ENCODE results near the gene CNTNAP2.
"Not testable (repeated sequence)": the region's sequence is repeated elsewhere in the genome, so short reads cannot be mapped to it uniquely, and the experiment has no call there.

CNTNAP2 gene

DNA sequence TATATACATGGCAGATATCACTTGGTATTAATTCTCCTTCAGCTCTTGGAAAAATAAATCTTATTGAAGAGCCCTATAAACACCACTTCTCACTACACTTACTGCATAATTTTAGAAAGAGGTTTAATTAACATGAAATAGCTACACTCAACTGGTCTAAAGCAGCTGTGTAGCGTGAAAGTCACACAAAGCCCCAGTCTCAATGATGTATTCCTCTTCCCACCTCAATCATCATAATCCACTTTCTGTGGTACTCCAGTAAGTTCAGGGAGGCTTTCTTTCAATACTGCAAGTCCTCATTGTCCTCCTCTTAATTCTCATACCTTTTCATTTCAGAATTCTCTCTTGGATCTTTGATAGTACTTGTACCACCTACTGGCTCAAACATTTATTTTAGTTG is 688.0 kb downstream of the CNTNAP2 start:
- no peak for DNase-seq

- DNase-seq, result no peak
Measured at GRCh38 chr7:146805082-146805481, 688.5 kb downstream of the CNTNAP2 start.

DNA sequence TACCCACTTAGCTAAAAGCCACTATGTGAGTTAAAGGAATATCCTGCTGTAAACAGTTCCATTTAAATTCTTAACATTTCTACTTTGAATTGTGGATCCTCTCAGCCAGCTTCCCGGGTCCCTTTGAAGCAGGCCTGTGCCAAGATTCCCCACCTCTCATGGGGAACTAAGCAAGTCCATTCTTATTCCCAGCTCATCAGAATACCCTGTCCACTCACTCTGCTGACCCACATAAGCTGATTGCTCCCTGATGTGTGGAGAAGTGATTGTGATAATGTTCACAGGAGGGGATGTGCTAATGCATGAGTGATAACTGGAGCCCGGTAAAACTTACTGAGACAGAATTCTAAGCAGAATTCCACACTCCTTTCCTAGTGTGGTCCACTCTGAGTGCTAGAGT is 709.7 kb downstream of the CNTNAP2 start:
- no peak for DNase-seq

GRCh38 chr7:146830686-146831085 is 714.1 kb downstream of the CNTNAP2 start:
- DNase-seq, result no peak

- no peak for DNase-seq
Measured at GRCh38 chr7:146831875-146832274, 715.3 kb downstream of the CNTNAP2 start.

DNA sequence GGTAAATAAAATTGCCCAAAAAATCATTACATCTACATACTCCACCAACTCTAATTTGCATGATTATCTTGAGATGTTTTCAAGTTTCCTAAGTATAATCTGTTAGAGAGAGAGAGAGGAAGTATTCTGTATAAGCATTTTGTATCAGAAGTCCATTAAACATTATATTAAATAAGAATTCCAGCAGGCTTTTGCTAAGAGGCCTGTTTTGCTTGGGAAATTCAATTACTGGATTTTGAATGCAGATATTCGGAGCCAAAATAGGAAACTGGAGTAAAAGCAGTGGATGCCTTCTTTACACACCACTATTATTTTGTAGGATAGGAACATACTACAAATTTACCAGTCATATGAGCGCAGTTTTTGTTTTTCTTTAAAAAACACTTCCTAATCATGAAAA is 727.8 kb downstream of the CNTNAP2 start:
- no peak for DNase-seq

DNA sequence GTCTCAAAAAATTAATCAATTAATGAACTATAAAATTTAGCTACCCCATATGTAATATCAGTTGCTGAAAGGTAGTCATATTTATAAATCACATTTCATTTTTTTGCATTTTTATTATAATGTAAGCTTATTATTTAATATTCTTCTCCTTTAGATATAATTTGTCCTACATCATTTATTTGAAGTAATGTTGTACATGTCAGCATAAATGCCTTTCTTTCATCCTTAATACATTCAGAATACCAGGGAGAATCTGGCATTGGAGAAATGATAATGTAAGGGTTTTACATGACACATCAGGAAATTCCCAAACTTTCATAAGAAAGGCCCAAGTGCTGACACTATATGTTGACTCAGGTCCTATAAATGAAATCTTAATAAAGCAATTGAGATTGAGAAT is 742.1 kb downstream of the CNTNAP2 start:
- DNase-seq, result no peak

- no peak for DNase-seq
Measured at GRCh38 chr7:146861701-146862100, 745.1 kb downstream of the CNTNAP2 start.

DNA sequence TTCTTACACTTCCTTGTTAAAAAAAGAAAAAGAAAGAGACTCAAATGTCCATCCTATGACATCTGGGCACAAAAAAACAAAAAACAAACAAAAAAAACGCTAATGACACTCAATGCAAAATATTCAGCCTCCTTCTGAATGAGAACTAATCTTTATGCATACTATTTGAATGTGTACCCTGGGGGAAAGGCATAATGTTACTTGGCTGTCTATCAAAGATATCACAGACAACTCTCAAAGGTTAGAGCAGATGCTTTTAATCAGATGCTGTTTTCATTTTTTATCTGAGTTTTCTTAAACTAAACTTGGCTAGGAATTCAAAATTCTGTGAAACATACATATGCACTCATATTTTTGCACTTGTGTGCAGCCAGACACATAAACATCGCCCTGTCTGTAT is 745.8 kb downstream of the CNTNAP2 start:
- no peak for DNase-seq

DNA sequence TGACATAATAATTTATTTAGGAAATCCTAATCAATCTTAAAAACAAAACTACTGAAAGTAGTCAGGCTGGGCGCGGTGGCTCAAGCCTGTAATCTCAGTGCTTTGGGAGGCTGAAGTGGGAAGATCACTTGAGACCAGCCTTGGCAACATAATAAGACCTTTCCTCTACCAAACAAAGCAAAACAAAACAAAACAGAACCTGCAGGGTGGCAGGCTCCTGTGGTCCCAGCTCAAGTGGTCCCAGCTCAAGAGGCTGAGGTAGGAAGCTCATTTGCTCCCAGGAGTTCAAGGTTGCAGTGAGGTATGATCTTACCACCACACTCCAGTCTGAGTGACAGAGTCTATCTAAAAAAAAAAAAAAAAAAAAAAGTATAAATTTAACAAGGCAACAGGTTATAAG is 748.0 kb downstream of the CNTNAP2 start:
- DNase-seq, result peak; percentile 46

GRCh38 chr7:146865696-146866095 is 749.1 kb downstream of the CNTNAP2 start:
- no peak for DNase-seq

DNA sequence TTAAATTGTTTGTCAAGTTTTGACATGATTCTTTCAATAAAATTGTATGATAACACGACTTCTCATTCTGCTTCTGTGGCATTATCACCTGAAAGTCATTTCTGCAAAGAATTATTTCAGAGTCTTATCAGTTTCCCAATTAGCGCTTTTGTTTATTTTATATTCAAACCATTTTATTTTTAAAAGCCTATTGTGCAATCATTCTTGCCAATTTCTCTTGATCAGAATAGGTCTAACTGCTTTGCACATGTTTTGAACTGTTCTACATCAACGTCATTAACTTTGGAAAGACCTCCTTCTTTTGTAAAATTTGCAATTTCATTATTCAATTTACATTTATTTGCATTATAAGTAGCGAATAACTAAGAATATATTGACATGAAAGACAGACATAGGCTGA is 758.1 kb downstream of the CNTNAP2 start:
- no peak for DNase-seq

- DNase-seq, result no peak
Measured at GRCh38 chr7:146875237-146875785, 758.7 kb downstream of the CNTNAP2 start.

DNA sequence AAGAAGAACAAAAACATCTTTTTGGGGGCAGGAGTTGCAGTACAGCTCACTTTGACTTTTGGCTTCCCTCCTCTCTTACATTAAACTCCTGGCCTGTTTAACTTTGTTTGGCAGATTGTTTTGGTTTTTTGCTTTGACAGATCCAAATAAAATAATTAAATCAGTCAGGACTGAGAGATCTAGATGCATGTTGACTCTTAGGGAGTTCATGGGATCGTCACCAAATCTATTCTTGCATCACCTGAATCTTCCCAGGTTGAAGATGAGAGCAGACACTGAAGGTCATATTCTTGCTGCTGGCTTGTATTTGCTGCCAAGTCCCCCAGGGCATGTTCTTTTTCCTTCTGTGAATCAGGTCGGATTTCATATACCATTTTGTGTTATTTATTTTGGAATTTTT is 759.4 kb downstream of the CNTNAP2 start:
- no peak for DNase-seq

- DNase-seq, result no peak
Measured at GRCh38 chr7:146876411-146876810, 759.8 kb downstream of the CNTNAP2 start.

DNA sequence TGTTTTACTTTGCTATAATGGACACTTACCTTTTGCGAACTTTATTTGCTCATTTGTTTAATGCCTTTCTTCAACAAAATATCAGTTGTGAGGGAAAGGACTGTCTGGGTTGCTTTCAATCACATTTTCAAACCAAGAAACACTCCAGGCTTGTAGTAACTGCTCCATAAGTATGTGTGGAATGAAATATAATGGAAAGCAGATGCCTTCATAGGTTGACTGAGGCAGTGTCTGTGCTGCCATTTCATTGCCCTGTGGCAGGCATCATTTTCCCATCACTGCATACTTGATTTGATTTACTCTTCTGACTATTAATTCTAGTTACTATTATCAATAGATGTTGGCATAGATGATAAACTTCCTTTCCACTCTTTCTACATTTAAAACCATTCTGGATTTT is 762.3 kb downstream of the CNTNAP2 start:
- DNase-seq, result no peak

- no peak for DNase-seq
Measured at GRCh38 chr7:146885231-146885630, 768.6 kb downstream of the CNTNAP2 start.

GRCh38 chr7:146889806-146890555 is 773.4 kb downstream of the CNTNAP2 start:
- no peak for DNase-seq

DNA sequence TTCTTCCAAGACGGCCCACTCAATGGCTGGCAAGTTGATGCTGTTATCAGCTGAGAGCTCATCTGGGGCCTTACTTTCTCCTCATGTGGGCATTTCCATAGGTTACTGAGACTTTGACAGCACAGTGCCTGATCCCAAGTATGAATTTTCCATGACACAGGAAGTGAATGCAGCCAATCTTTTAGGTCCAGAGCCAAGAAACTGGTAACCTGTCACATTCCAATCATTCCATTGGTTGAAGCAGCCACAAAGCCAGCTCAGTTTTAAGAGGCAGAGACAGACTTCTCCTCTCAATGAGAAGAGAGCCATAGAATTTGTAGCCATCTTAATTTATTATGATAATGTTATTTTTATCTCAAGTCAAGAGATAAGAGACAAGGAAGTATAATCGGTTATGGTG is 775.5 kb downstream of the CNTNAP2 start:
- no peak for DNase-seq

DNA sequence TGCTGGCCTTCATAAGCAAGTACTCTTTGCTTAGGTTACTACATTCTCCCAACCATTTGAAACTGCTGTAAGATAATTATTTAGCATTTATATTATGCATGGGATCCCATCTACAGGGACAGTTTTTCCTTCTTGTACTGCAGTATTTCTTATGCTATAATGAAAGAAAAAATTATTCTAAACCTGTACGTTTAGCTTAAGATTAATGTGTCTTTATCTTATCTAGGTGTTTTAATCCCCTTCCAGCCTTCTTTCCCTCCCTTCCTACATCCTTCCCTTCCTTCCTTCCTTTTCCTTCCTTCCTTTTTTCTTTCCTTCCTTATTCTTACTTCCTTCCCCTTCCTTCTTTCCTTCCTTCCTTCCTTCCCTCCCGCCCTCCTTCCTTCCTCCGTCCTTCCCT is 778.3 kb downstream of the CNTNAP2 start:
- no peak for DNase-seq

GRCh38 chr7:146902266-146902665 is 785.7 kb downstream of the CNTNAP2 start:
- DNase-seq, result no peak

DNA sequence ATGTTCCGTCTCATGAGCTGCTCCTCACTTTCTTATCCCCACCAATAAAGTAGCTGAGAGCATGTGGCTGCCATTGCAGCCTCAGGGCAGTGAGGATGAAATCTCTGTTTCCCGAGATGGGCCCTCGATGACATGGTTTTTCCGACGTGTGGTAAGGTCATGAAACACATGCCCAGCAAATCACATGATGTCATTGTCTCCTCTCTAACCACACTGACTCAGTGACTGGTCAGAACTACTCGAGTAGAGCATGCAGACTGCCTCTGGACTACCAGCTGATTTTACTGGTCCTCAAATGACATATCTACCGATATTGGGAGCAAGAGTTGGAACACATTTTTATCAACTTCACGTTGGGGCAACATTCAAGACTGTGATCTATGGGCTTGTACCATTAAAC is 786.1 kb downstream of the CNTNAP2 start:
- DNase-seq, result no peak

DNA sequence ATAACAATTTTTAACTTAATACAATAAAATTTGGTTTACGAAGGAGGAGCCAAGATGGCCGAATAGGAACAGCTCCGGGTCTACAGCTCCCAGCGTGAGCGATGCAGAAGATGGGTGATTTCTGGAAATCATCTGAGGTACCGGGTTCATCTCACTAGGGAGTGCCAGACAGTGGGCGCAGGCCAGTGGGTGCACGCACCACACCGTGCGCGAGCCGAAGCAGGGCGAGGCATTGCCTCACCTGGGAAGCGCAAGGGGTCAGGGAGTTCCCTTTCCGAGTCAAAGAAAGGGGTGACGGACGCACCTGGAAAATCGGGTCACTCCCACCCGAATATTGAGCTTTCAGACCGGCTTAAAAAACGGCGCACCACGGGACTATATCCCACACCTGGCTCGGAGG is 789.1 kb downstream of the CNTNAP2 start:
- not testable (repeated sequence) for DNase-seq

GRCh38 chr7:146922782-146923181 is 806.2 kb downstream of the CNTNAP2 start:
- DNase-seq, result no peak

- no peak for DNase-seq
Measured at GRCh38 chr7:146926841-146927240, 810.2 kb downstream of the CNTNAP2 start.
